C4-2B (cell line): ENCODE data around the gene LOXHD1.

ENCODE experiments used
- CTCF ChIP-seq: fragments of 450-650 bp; conservative IDR thresholded peaks from 2 replicates; pipeline ENCODE4 v1.5.1; 2017; ENCODE audit warnings: mild to moderate bottlenecking
- ZFX ChIP-seq: fragments of 450-650 bp; IDR thresholded peaks from 2 replicates; pipeline ENCODE4 v1.6.1; 2017

DNA sequence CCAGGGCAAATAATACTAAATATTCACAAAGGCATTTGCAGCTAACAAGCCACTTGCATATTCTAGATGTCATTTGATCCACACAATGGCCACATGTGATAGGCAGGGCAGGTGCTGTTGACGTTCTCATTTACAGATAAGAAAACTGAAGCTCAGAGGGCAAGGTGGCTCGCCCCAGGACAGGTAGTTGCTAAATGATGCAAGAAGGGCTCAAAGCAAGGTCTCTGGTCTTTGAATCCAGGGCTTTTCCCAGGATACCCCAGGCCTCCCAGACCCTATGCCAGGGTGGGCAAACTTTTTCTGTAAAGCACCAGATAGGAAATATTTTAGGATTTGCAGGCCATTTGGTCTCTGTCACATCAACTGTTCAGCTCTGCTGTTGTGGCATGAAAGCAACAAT, 35.1 kb downstream of the LOXHD1 start:
- TF ChIP-seq CTCF (no peak), ZFX (no peak)
